ENCODE measurements around the gene OGG1.
A peak's percentile ranks its signal among the peaks of the same experiment; 100 is the strongest.

Gene OGG1

GRCh38 chr3:9786209-9786739 is 36.5 kb downstream of the OGG1 start:
- no peak for DNase-seq (ENCODE audit: low spot score)

GRCh38 chr3:9786825-9787669 is 37.3 kb downstream of the OGG1 start:
- no peak for DNase-seq (ENCODE audit: low spot score)

- DNase-seq (ENCODE audit: low spot score): no peak
These were observed 38.0 kb downstream of the OGG1 start for GRCh38 chr3:9787714-9788113.

- no peak for DNase-seq (ENCODE audit: low spot score)
These were observed 41.4 kb downstream of the OGG1 start for GRCh38 chr3:9791127-9791526.

- no peak for DNase-seq (ENCODE audit: low spot score)
These were observed 42.1 kb downstream of the OGG1 start for GRCh38 chr3:9791790-9792404.

- peak; percentile 91 for DNase-seq (ENCODE audit: low spot score)
These were observed 42.8 kb downstream of the OGG1 start, which contains the start of the genes ARPC4 and TADA3 for GRCh38 chr3:9792405-9793160. Gene ARPC4 (plus strand): TSS chr3:9793082. CDS start chr3:9793122, 40 bp downstream. Gene TADA3 (minus strand): TSS chr3:9792473. CDS start chr3:9791466, 1,007 bp downstream.

GRCh38 chr3:9793161-9793781 is 43.5 kb downstream of the OGG1 start:
- peak; percentile 40 for DNase-seq (ENCODE audit: low spot score)

GRCh38 chr3:9794400-9794799 is 44.6 kb downstream of the OGG1 start:
- no peak for DNase-seq (ENCODE audit: low spot score)

GRCh38 chr3:9795207-9795606 is 45.5 kb downstream of the OGG1 start:
- no peak for DNase-seq (ENCODE audit: low spot score)

GRCh38 chr3:9797196-9797945 is 47.6 kb downstream of the OGG1 start:
- DNase-seq (ENCODE audit: low spot score): no peak

GRCh38 chr3:9800529-9800928 is 50.8 kb downstream of the OGG1 start:
- no peak for DNase-seq (ENCODE audit: low spot score)

GRCh38 chr3:9803494-9803893 is 53.7 kb downstream of the OGG1 start:
- DNase-seq (ENCODE audit: low spot score): no peak

GRCh38 chr3:9804996-9805395 is 55.2 kb downstream of the OGG1 start:
- no peak for DNase-seq (ENCODE audit: low spot score)

GRCh38 chr3:9806137-9806536 is 56.4 kb downstream of the OGG1 start:
- DNase-seq (ENCODE audit: low spot score): no peak

All from kidney capillary endothelial cell (primary cell).